Stimulated activated CD4-positive, alpha-beta T cell treated with anti-CD3 and anti-CD28 coated beads, TNF-alpha, amount 100 ng/mL, for 4 hours (primary cell): ENCODE results near the gene MSH6.

Experiments used
- DNase-seq, 3 experiments: peaks; one replicate each; pipeline ENCODE4 v3.0.0-alpha.2; 2020; ENCODE audit warnings: low read depth in 3 of 3

Gene MSH6

GRCh38 chr2:47778698-47779425 lies 4.1 kb upstream of the MSH6 start:
- DNase-seq: no peak

DNA sequence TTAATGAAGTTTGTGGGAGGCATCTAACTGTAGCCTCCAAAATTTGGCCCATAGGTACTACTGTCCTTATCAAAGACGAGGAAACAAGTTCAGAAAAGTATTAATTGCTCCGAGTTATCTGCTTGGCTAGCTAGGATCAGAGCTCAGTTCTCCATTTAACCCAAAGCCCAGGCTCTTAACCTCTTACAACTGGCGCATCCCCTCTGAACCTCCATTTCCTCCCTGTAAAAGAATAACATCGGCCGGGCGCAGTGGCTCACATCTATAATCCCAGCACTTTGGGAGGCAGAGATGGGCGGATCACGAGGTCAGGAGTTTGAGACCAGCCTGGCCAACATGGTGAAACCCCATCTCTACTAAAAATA lies 3.5 kb upstream of the MSH6 start:
- DNase-seq: no peak

GRCh38 chr2:47782381-47782670 lies 619 bp upstream of the MSH6 start:
- DNase-seq: no peak

DNA sequence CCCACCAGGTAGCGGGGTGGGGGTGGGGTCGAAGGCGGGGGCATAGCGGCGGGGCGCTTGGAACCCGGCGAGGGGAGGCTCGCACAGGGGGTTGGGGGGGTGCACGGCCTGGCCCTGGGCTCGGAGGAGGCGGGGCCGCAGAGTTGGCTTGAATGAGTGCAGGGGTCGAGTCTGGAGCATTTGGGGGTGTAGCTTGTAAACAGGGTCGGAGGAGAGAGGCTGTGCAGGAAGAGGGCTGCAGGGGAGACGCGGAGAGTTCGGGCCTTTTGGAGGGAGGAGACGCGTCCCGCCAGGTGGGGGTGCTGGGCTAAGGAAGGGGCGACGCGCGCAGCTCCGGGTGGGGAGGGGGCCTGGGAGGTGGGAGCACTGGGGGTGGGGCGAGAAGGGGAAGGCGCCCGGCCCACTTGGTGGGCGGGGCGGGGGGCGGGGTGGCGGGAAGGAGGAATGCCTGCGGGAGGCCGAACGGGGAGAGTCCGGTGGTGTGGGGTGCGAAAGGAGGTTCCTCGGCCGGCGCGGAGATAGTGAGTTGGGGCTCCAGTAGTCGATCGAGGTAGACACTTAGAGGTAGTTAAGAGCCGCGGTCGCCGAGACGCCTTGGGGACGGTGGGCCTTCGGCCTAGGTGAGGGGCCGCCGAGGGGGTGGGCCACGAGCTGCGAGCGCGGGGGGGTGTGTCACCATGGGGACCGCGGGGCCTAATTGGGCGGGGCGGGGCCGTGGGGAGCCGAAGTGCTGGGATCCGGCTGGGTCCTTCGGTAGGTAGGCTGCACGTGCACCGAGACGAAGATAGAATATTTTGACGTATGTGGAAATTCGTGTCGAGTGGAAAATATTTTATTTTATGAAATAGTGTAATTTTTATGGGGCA lies 774 bp downstream of the MSH6 start:
- DNase-seq: peak; percentile 44 to 50 (median 48)

GRCh38 chr2:47784352-47784851 lies 1.5 kb downstream of the MSH6 start:
- DNase-seq: no peak

GRCh38 chr2:47785986-47786385 lies 3.0 kb downstream of the MSH6 start:
- no peak for DNase-seq

DNA sequence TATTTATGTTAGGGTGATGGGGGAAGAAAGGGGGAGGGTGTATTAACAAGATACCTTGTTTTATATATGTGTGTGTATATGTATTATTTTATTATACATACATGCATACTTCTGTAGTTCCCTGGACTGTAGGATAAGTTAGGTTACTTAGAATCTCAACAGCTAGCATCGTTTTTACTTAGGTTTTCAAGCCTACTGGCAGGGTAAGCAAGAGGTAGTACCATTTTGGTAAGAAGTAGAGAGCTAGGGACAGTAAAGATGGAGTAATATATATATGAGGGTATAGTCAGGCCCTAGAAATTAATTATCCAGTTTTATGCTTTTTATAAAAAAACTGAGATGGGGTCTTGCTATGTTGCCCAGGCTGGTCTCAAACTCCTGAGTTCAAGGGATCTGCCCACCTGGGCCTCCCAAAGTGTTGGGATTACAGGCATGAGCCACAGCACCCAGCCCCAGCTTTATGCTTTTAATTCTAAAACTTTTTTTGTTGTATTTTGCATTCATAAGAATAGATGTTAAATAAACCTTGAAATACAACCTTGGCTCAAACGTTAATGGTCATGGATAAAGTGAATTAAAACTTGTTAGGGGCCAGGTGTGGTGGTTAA lies 13.2 kb downstream of the MSH6 start:
- no peak for DNase-seq

- no peak for DNase-seq
Measured at GRCh38 chr2:47798631-47799030, 15.7 kb downstream of the MSH6 start.

GRCh38 chr2:47799031-47799609 lies 16.2 kb downstream of the MSH6 start:
- no peak for DNase-seq

DNA sequence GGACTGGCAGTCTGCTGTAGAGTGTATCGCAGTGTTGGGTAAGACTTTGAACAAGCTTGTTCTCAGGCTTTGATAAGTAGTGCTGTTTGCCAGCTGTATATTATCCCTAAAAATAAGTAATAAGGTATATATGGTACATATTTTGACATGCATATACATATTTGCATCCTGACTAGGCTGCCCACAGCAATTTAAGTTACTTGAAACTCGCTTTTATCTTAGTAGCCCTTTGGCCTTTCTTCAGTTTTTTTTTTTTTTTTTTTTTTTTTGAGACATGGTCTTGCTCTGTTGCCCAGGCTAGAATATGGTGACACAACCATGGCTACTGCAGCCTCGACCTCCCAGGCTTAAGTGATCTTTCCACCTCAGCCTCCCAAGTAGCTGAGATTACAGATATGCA lies 18.2 kb downstream of the MSH6 start:
- no peak for DNase-seq

DNA sequence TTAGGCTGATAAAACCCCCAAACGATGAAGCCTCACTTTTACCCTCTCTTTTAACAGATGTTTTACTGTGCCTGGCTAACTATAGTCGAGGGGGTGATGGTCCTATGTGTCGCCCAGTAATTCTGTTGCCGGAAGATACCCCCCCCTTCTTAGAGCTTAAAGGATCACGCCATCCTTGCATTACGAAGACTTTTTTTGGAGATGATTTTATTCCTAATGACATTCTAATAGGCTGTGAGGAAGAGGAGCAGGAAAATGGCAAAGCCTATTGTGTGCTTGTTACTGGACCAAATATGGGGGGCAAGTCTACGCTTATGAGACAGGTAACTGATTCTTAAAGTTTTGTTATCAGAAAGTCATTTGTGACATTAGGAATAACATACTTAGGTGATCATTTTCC lies 20.4 kb downstream of the MSH6 start:
- DNase-seq: no peak

- DNase-seq: no peak
Measured at GRCh38 chr2:47803770-47804169, 20.8 kb downstream of the MSH6 start.

- DNase-seq: no peak
Measured at GRCh38 chr2:47805850-47806249, 22.9 kb downstream of the MSH6 start.

GRCh38 chr2:47808614-47809013 lies 25.7 kb downstream of the MSH6 start:
- DNase-seq: no peak

- no peak for DNase-seq
Measured at GRCh38 chr2:47809903-47810302, 27.0 kb downstream of the MSH6 start.

DNA sequence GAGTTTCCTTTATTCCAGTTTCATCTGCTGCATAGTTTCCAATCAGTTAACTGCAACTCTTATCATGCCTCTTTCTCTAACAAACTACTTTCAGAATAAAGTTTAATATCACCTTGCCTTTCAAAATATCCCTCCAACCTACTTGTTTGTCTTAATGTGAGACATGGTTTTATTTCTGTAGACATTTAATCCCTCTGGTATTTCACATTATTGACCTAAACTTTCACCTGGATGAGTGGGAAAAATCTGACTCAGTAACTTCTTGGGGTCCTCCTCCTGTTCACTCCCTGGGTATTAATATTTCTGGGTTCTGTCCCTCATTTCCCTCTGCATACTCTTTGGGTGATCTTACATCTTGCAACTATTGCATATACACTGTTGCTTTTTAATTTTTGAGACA lies 27.9 kb downstream of the MSH6 start:
- DNase-seq: no peak

DNA sequence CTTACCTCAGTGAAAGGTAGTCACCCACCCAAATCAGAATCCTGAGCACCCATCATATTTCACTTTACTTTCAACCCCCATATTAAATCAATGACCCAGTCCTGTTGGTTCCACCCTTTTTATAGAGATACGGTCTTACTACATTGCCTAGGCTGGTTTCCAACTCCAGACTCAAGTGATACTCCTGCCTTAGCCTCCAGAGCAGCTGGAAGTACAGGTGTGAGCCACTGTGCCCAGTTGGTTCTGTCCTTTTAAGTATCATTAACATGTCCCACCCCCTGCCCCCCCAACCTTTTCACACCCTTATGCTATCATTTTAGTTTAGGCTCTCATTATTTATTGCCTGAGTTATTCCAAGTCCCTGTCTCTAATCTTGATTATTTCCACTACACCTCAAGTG lies 28.7 kb downstream of the MSH6 start:
- no peak for DNase-seq

- no peak for DNase-seq
Measured at GRCh38 chr2:47815764-47816163, 32.8 kb downstream of the MSH6 start.

DNA sequence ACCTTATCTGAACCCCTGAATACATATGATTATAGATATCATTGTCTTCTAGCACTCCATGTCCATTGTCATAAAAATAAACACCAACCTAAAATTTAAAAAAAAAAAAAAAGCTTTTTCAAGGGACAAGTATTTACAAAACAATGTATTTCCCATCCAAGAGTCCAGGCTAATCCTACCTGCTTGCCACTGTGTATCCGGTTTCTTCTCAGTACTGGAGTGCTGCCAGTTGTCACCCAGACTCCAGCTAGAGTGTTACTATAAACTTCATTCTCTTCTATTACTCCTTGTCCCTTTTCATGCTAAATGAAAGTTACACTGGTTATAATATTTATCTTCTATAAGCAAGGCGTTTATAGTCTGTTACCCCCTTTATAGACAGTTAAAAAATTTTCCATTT lies 35.8 kb downstream of the MSH6 start:
- no peak for DNase-seq

- DNase-seq: no peak
Measured at GRCh38 chr2:47819834-47820233, 36.9 kb downstream of the MSH6 start.

- no peak for DNase-seq
Measured at GRCh38 chr2:47822518-47822917, 39.6 kb downstream of the MSH6 start.

DNA sequence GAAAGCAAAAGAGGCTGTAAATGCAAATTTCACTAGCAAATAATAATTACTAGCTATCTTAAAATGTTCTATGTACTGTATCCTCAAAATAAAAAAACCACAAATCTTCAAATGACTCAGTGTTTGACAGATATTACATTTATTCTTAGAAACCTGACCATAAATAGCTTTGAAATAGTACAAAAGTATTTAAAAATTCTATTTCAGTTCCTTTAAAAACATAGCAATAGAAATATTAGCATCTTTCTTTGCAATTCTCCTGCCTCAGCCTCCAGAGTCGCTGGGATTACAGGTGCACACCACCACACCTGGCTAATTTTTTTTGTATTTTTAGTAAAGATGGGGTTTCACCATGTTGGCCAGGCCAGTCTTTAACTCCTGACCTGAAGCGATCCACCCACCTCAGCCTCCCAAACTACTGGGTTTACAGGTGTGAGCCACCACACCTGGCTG lies 50.6 kb downstream of the MSH6 start:
- DNase-seq: no peak
